Fibroblast of lung (primary cell): Measurements from ENCODE around the gene MUC6. TPM values are rescaled to one million over a fixed set of nuclear protein-coding genes. Genes with fewer than 3 reads are reported as not detected.

ENCODE experiments used
- DNase-seq, 2 donors: peaks; one replicate each; pipeline versions ENCODE4 v3.0.0 to v3.0.0-alpha.2; 2010; ENCODE audit warnings: low read depth in 2 of 2
- H2AFZ ChIP-seq: 2 replicates; pipeline ENCODE4 v1.5.1; 2012; ENCODE audit warnings: low read length, control low read depth, inconsistent platforms
- H3K27ac ChIP-seq: 2 replicates; pipeline ENCODE4 v1.5.1; 2011; ENCODE audit warnings: low read length, control low read depth; ENCODE audit not compliant: insufficient read depth
- H3K27me3 ChIP-seq: 2 replicates; pipeline ENCODE4 v1.5.1; 2011; ENCODE audit warnings: mild to moderate bottlenecking, low read length; ENCODE audit not compliant: control insufficient read depth, insufficient read depth
- H3K36me3 ChIP-seq: 2 replicates; pipeline ENCODE4 v1.5.1; 2011; ENCODE audit warnings: low read length; ENCODE audit not compliant: control insufficient read depth, insufficient read depth
- H3K4me1 ChIP-seq: 2 replicates; pipeline ENCODE4 v1.5.1; 2011; ENCODE audit warnings: low read length; ENCODE audit not compliant: control insufficient read depth, insufficient read depth; ENCODE audit errors: extremely low read depth
- H3K4me2 ChIP-seq: 2 replicates; pipeline ENCODE4 v1.5.1; 2011; ENCODE audit warnings: low read length, control low read depth; ENCODE audit not compliant: insufficient read depth; ENCODE audit errors: extremely low read depth
- H3K4me3 ChIP-seq, 4 experiments: fragments of 200-600 bp in 1 of 4; sonication (generic) in 1 of 4; replicated peaks in 1 of 4; 2 replicates each; pipeline ENCODE4 v1.5.1; 2011 to 2016; ENCODE audit warnings: low read length in 4 of 4, low read depth in 3 of 4, mild to moderate bottlenecking in 3 of 4, control low read depth in 2 of 4, inconsistent platforms in 1 of 4, mixed read lengths in 1 of 4; ENCODE audit not compliant: insufficient read depth in 1 of 4; ENCODE audit errors: control extremely low read depth in 1 of 4
- H3K79me2 ChIP-seq: 2 replicates; pipeline ENCODE4 v1.5.1; 2012; ENCODE audit warnings: mild to moderate bottlenecking, low read length, inconsistent platforms; ENCODE audit not compliant: control insufficient read depth, insufficient read depth
- H3K9ac ChIP-seq: 2 replicates; pipeline ENCODE4 v1.5.1; 2011; ENCODE audit warnings: mild to moderate bottlenecking, low read length, control low read depth; ENCODE audit not compliant: insufficient read depth
- H3K9me3 ChIP-seq: 2 replicates; pipeline ENCODE4 v1.5.1; 2012; ENCODE audit warnings: low read depth, low read length; ENCODE audit not compliant: control insufficient read depth, insufficient read depth
- H4K20me1 ChIP-seq: 2 replicates; pipeline ENCODE4 v1.5.1; 2011; ENCODE audit warnings: low read length; ENCODE audit not compliant: control insufficient read depth, insufficient read depth; ENCODE audit errors: extremely low read depth
- EZH2 ChIP-seq: IDR thresholded peaks from 2 replicates; pipeline ENCODE4 v1.5.1; 2012; ENCODE audit warnings: low read length, control low read depth, mild to moderate bottlenecking; ENCODE audit errors: missing control alignments
- polyA plus RNA-seq, 2 donors: library from polyadenylated mRNA; depleted of rRNA in 1 of 2; stranded (reverse) in 1 of 2; unstranded in 1 of 2; fragments of >200 nt; gene quantifications; 2 replicates each; pipeline ENCODE4 v1.2.1, GENCODE V29; 2011 to 2012; ENCODE audit warnings: missing spikeins in 1 of 2
- total RNA-seq: library from RNA; depleted of rRNA; stranded (reverse); fragments of >200 nt; gene quantifications from 2 replicates; pipeline ENCODE4 v1.2.1, GENCODE V29; 2014
- TF ChIP-seq, protein P1 (sequence below), 2 donors: IDR thresholded peaks in 1 of 2; conservative IDR thresholded peaks in 1 of 2; 1 replicate in 1 of 2; 2 replicates in 1 of 2; pipeline ENCODE4 v1.5.1; 2011 to 2012; ENCODE audit warnings: low read length in 2 of 2, control low read depth in 1 of 2, inconsistent platforms in 1 of 2, low read depth in 1 of 2, mild to moderate bottlenecking in 1 of 2

The MUC6 gene
- total and polyA plus RNA-seq, 2 donors (not counting 1 experiment from before 2014, with no cell fraction given), result not detected

DNA sequence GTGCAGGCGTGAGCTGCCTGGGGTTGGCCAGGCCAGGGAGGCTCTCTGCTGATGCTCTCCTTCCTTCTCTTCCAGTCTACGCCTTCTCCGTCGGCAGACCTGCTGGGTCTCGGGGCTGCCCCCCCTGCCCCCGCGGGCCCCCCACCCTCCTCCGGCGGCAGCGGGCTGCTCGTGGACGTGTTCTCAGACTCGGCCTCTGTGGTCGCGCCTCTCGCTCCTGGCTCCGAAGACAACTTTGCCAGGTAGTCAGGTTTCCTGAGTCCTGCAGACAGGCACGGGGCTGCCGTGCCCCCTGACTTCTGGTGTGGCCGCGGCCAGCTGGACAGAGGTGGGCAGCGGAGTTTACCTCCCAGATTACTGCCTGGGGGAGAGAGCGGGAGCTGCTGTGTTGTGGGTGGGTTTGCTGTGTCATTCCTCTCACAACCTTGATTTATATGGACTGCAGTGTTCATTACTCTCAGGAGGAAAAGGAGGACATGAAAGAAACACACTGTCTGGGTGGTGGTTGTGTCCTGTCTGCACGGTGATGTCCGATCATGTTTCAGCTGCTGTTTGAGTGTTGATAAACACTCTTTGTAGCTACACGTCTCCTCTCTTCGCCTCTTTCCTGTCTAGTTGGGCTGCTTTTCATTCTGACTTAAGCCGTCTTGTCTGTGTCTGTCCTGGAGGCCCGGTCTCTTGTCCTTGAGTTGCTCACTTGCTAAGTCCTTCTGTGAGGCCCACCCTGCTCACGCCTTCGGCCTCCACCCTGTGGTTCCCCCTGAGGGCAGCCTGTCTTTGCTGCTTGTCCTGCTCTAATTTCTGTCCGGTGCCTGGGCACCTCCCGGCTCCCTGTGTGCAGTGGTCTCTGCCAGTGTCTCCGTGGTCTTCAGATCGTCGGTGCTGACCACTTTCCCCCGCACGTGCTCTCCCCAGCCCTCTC is 35.9 kb downstream of the MUC6 start:
- Histone ChIP-seq H3K79me2 (no peaks in the 10 kb centered on the region), H3K9ac (no peak overlapping the region), H3K27ac (no peak overlapping the region), H4K20me1 (no peaks in the 10 kb centered on the region), H3K4me1 (no peaks in the 10 kb centered on the region), H2AFZ (no peak overlapping the region), H3K4me3 (no peak overlapping the region), H3K4me2 (no peak overlapping the region), H3K9me3 (no peaks in the 10 kb centered on the region), H3K27me3 (no peaks in the 10 kb centered on the region), H3K36me3 (peaks cover 16% of the 10 kb centered on the region)
- DNase-seq, result no peak
- TF ChIP-seq EZH2, result no peak
- TF ChIP-seq, protein P1, sequence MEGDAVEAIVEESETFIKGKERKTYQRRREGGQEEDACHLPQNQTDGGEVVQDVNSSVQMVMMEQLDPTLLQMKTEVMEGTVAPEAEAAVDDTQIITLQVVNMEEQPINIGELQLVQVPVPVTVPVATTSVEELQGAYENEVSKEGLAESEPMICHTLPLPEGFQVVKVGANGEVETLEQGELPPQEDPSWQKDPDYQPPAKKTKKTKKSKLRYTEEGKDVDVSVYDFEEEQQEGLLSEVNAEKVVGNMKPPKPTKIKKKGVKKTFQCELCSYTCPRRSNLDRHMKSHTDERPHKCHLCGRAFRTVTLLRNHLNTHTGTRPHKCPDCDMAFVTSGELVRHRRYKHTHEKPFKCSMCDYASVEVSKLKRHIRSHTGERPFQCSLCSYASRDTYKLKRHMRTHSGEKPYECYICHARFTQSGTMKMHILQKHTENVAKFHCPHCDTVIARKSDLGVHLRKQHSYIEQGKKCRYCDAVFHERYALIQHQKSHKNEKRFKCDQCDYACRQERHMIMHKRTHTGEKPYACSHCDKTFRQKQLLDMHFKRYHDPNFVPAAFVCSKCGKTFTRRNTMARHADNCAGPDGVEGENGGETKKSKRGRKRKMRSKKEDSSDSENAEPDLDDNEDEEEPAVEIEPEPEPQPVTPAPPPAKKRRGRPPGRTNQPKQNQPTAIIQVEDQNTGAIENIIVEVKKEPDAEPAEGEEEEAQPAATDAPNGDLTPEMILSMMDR (conservative IDR thresholded peaks at IDR 0.05 in 1 of 2, IDR thresholded peaks at IDR 0.05 in 1 of 2; ENCODE audit: low read depth in 1 of 2, low read length in 2 of 2), result no peak

DNA sequence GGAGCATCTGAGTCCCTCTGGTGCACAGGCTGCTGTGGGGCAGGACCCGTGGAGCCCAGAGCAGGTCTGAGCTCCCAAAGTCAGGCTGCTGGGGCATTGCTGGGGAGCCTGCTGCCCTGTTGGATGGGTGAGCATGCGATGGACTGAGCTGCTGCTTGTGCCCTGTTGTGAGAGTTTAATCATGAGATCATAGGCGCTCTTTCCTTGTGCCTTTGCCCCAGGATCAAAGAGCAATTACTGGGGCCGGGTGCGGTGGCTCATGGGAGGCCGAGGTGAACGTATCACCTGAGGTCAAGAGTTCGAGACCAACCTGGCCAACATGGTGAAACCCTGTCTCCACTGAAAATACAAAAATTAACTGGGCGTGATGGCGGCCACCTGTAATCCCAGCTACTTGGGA is 37.5 kb downstream of the MUC6 start:
- no peak overlapping the region for H3K9ac ChIP-seq
- H2AFZ ChIP-seq, result no peak overlapping the region
- no peaks in the 10 kb centered on the region for H4K20me1 ChIP-seq

DNA sequence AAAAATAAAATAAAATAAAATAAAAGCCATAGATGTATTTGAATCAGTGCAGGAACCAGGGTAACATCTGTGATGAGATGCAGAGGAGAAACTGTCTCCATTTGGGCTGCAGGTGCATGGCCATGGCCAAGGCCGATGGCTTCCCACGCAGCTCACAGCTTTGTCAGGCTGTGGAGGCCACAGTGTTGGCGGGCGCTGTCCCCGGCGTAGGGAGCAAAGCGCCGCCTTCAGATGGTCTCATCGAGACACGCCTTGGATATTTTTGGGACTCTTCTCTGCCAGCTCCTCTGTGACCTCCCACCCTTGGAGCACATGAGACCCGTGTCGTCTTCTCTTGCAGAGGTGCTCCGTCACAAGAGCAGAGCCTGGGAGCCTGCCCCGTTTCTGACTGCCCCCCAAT is 38.6 kb downstream of the MUC6 start:
- no peak overlapping the region for H3K4me2 ChIP-seq
- TF ChIP-seq, protein P1 (conservative IDR thresholded peaks at IDR 0.05 in 1 of 2, IDR thresholded peaks at IDR 0.05 in 1 of 2; ENCODE audit: low read depth in 1 of 2, low read length in 2 of 2), result no peak
- TF ChIP-seq EZH2, result no peak
- DNase-seq, result no peak
- H4K20me1 ChIP-seq, result no peaks in the 10 kb centered on the region
- no peak overlapping the region for H3K4me3 ChIP-seq
- no peaks in the 10 kb centered on the region for H3K9me3 ChIP-seq
- no peaks in the 10 kb centered on the region for H3K4me1 ChIP-seq
- H3K36me3 ChIP-seq, result peaks cover 20% of the 10 kb centered on the region
- no peak overlapping the region for H3K9ac ChIP-seq
- no peaks in the 10 kb centered on the region for H3K79me2 ChIP-seq
- no peak overlapping the region for H3K27ac ChIP-seq
- no peaks in the 10 kb centered on the region for H3K27me3 ChIP-seq
- H2AFZ ChIP-seq, result no peak overlapping the region

More for the DNA sequence above, 37.5 kb downstream of the MUC6 start:
- H3K36me3 ChIP-seq, result peaks cover 18% of the 10 kb centered on the region
- no peak overlapping the region for H3K4me2 ChIP-seq
- no peak for DNase-seq
- H3K9me3 ChIP-seq, result no peaks in the 10 kb centered on the region
- H3K27me3 ChIP-seq, result no peaks in the 10 kb centered on the region
- no peak overlapping the region for H3K4me3 ChIP-seq
- no peaks in the 10 kb centered on the region for H3K4me1 ChIP-seq
- H3K79me2 ChIP-seq, result no peaks in the 10 kb centered on the region
- no peak for TF ChIP-seq EZH2
- TF ChIP-seq, protein P1 (conservative IDR thresholded peaks at IDR 0.05 in 1 of 2, IDR thresholded peaks at IDR 0.05 in 1 of 2; ENCODE audit: low read depth in 1 of 2, low read length in 2 of 2), result no peak
- no peak overlapping the region for H3K27ac ChIP-seq
